Measurements from ENCODE around the gene ESYT1.
"Not testable (repeated sequence)": the region's sequence is repeated elsewhere in the genome, so short reads cannot be mapped to it uniquely, and the experiment has no call there.

- not testable (repeated sequence) for TF ChIP-seq CTCF (conservative IDR thresholded peaks at IDR 0.05; ENCODE audit: low read length); EZH2phosphoT487 (IDR thresholded peaks at IDR 0.05; ENCODE audit: borderline replicate concordance, low read depth, low read length)
These were observed 28.6 kb downstream of the ESYT1 start for GRCh38 chr12:56156464-56157200.
